Glomerular visceral epithelial cell (primary cell): ENCODE measurements around the gene FOXL3.

Experiments
- DNase-seq: peaks from one replicate; pipeline ENCODE4 v3.0.0-alpha.2; 2016; ENCODE audit errors: extremely low spot score

The FOXL3 gene

GRCh38 chr7:266851-267840, 22.8 kb upstream of the FOXL3 start:
- DNase-seq = no peak

GRCh38 chr7:268991-269390, 21.0 kb upstream of the FOXL3 start:
- DNase-seq = no peak

- no peak for DNase-seq
Observed at GRCh38 chr7:269721-270120, 20.2 kb upstream of the FOXL3 start.

- no peak for DNase-seq
Observed at GRCh38 chr7:270351-270983, 19.5 kb upstream of the FOXL3 start.

GRCh38 chr7:271266-272107, 18.5 kb upstream of the FOXL3 start:
- DNase-seq = no peak

- DNase-seq = no peak
Observed at GRCh38 chr7:272108-272615, 17.8 kb upstream of the FOXL3 start.

GRCh38 chr7:272631-273030, 17.3 kb upstream of the FOXL3 start:
- DNase-seq = no peak

GRCh38 chr7:273327-273726, 16.6 kb upstream of the FOXL3 start:
- DNase-seq = no peak

- DNase-seq = no peak
Observed at GRCh38 chr7:274266-274665, 15.7 kb upstream of the FOXL3 start.

- no peak for DNase-seq
Observed at GRCh38 chr7:276230-276835, 13.6 kb upstream of the FOXL3 start.

- no peak for DNase-seq
Observed at GRCh38 chr7:277228-277627, 12.7 kb upstream of the FOXL3 start.

- DNase-seq = no peak
Observed at GRCh38 chr7:278081-278480, 11.9 kb upstream of the FOXL3 start.

- no peak for DNase-seq
Observed at GRCh38 chr7:279821-280220, 10.1 kb upstream of the FOXL3 start.

GRCh38 chr7:280461-280860, 9.5 kb upstream of the FOXL3 start:
- no peak for DNase-seq

- DNase-seq = no peak
Observed at GRCh38 chr7:281637-282036, 8.3 kb upstream of the FOXL3 start.

GRCh38 chr7:282621-283020, 7.3 kb upstream of the FOXL3 start:
- no peak for DNase-seq

- no peak for DNase-seq
Observed at GRCh38 chr7:284762-285722, 4.9 kb upstream of the FOXL3 start.

GRCh38 chr7:285731-286130, 4.2 kb upstream of the FOXL3 start:
- no peak for DNase-seq

GRCh38 chr7:286266-286665, 3.7 kb upstream of the FOXL3 start:
- no peak for DNase-seq

- DNase-seq = no peak
Observed at GRCh38 chr7:288671-289101, 1.3 kb upstream of the FOXL3 start.
